ENCODE results near the gene DNAH11.
"Not testable (repeated sequence)": the region's sequence is repeated elsewhere in the genome, so short reads cannot be mapped to it uniquely, and the experiment has no call there.

The DNAH11 gene

DNA sequence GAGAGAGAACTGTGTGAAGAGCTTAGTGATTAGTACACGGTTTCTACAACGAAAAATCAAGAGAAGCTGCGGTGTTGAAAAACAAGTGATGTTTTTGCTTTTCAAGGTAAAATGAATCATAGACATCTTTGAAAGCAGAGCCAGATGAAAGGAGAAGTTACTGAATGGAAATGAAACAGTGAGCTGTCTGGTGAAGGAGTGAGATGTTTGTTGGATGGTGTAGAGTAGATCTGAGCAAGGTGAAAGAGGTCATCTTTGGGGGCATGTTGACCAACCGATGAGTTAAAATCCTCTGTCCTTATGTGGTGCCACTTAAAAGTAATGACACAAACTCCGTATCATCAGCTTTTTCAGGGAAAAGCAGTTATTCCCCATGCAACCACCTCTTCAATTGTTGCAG lies 225.4 kb downstream of the DNAH11 start:
- DNase-seq (ENCODE audit: insufficient read length, low spot score), result no peak
- FAIRE-seq, result no peak

DNA sequence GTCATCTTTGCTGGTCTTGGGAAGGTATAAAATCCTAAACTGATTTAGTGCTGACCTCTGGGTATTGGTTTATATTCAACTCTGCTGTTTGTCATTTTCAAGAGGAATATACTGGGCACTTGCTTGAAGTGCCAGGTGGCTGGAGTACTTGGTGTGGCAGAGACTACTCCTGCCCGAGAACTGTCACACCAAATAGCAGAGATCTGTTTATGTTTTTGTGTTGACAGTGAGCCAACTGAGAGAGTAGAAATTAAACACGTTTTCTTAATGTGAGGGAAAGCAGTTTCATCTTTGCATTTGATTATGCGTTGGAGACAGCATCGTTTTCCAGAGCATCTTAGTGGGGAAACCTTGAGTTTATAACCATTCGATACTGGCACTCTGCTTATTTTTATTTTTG lies 228.4 kb downstream of the DNAH11 start:
- no peak for FAIRE-seq

GRCh38 chr7:21771906-21772610 lies 229.2 kb downstream of the DNAH11 start:
- FAIRE-seq (no peak), DNase-seq (ENCODE audit: insufficient read length, low spot score) (no peak)

More for the DNA sequence above, 228.4 kb downstream of the DNAH11 start:
- no peak for DNase-seq (ENCODE audit: insufficient read length, low spot score)

- FAIRE-seq (no peak), DNase-seq (ENCODE audit: insufficient read length, low spot score) (no peak)
These were observed 230.5 kb downstream of the DNAH11 start for GRCh38 chr7:21773326-21773725.

DNA sequence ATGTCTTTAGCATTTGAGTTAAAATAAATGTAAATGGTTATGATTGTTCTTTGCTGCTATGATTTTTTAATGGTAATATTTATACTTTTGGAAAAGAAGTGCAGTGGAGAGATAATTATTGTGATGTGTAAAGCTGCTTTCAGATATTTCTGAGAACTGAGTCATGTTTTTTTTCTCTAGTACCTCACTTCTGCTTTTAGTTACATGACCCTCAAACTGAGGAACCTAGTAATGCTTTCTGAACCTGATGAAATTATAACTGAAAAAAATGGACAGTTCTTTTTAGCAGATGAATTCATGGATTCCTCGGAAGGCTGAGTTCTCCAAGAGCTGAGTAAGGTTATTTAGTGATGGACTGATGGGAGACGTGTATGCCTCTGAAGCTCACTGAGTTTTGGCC lies 235.1 kb downstream of the DNAH11 start:
- no peak for FAIRE-seq

DNA sequence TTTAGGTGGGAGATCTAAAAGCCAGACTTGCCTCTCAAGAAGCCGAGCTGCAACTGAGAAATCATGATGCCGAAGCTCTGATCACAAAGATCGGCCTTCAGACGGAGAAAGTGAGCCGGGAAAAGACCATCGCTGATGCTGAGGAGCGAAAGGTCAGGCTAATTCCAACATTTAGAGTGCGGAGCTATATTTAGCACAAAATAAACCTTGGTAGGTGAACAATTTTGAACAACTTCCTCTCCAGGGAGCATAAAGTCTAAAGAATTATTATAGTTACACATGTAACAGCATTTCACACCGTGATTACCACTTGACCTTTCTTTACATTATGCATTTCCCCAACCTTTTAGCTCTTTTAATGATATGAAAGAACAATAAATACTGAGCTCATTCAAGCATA lies 236.1 kb downstream of the DNAH11 start:
- FAIRE-seq, result no peak

More for the DNA sequence above, 235.1 kb downstream of the DNAH11 start:
- DNase-seq (ENCODE audit: insufficient read length, low spot score), result no peak

DNA sequence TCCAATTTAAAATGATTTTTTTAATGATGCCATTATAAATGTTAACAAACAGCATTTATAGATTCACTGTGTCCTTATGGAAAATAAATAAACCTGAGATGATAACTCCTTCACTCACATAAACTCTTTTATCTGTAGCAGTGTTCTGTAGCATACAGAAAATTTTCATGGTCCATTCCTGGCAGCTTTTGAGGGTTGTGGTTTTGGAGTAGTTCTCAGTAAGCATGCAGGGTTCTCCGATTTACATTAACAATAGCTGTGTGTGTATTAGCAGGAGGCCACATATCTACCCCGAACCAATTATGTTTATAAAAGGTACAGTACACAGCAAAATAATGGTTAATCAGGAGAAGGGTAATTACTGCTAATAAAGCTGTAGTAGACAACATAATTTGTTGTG lies 240.2 kb downstream of the DNAH11 start:
- FAIRE-seq (no peak), DNase-seq (ENCODE audit: insufficient read length, low spot score) (no peak)

More for the DNA sequence above, 236.1 kb downstream of the DNAH11 start:
- no peak for DNase-seq (ENCODE audit: insufficient read length, low spot score)

- FAIRE-seq, result no peak
- DNase-seq (ENCODE audit: insufficient read length, low spot score), result no peak
These were observed 242.2 kb downstream of the DNAH11 start for GRCh38 chr7:21784989-21785388.

DNA sequence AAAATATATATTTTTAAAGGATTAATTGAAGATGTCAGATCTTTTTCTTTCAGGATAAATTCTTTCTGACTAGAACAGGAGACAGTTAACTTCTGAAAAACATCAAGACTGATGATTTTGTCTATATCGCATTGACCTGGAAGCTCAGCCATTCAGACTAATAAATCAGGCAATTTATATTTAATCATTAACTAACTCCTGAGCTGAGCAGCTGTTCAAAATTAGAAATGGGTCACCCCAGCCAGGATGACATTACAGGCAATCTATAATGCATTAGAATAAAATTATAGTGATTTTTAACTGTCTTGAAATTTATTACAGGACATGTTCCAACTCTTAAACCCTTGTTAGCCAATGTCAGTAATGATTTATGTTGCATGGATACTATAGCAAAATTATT lies 263.0 kb downstream of the DNAH11 start:
- DNase-seq (ENCODE audit: insufficient read length, low spot score), result no peak
- no peak for FAIRE-seq

DNA sequence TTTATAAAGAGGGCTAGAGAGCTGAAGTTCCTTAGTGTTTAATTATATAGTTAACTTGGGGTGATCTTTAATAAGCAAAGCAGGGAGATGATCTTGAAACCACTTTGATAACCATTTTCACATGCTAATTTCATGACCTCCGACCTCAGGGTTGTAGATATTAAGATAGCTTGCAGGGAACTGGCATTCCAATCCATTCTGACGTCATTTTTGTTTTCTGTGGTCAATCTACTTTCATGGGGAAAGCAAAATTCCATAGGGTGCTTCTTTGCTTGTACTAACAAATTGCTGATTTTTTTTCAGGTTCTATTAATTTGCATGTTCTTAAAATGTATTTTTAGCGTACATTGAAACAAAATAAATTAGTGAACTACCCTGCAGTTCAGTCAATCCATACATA lies 263.5 kb downstream of the DNAH11 start:
- DNase-seq (ENCODE audit: insufficient read length, low spot score), result no peak
- FAIRE-seq, result no peak

DNA sequence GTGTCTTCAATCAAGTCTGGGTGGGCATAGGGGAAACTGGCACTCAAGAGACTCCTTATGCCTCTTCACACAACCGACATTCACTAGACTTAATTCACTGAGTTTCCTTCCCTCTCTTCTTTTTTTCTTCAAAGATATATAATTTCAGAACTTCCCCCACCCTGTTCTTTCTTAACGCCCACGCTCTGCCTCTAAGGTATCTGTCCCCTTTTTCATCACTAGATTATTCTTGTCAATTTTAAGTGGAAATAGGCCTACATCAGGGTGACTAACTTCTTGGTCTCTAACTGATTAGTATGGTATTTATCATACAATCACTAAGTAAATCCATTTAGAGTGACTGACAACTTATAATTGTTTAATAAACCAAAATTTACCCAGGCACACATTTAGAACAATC lies 276.2 kb downstream of the DNAH11 start:
- no peak for DNase-seq (ENCODE audit: insufficient read length, low spot score)
- no peak for FAIRE-seq

DNA sequence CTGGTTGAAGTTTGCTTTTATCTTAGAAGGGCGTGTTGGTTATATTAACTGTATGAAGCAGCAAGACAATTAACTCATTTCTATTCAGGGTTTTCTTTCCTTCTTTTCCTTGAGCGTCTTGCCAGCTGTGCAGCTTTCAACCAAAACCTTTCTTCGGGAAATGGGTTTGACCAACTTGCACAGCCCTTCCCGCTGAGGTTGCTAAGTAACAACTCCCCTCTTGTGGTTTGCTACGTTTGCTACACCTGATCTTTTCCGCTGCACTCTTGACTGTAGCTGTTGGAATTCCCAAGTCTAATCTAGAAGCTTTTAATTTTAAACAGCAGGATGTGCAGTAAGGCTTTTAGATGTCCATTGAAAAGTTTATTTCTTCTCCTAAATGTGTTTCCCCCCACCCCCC lies 286.0 kb downstream of the DNAH11 start:
- FAIRE-seq, result no peak
- DNase-seq (ENCODE audit: insufficient read length, low spot score), result no peak

DNA sequence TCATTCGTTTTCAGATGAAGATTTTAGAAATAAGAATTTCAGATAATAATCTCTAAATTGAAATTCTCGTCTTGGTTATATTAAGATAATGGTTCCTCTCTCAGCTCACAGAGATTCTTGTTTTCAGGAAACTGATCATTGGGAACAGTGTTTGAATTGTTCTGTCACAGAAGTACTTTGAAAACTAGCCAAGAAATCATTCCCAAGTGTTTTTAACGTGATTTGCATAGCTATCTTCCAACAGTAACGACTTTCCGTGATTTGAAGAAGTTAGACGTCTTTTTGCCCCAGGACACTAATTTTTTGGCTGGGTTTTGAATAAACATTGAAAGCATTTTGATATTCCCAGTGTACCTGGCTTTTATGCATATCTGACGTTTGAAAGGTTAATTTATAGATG lies 286.9 kb downstream of the DNAH11 start:
- no peak for FAIRE-seq
- no peak for DNase-seq (ENCODE audit: insufficient read length, low spot score)

DNA sequence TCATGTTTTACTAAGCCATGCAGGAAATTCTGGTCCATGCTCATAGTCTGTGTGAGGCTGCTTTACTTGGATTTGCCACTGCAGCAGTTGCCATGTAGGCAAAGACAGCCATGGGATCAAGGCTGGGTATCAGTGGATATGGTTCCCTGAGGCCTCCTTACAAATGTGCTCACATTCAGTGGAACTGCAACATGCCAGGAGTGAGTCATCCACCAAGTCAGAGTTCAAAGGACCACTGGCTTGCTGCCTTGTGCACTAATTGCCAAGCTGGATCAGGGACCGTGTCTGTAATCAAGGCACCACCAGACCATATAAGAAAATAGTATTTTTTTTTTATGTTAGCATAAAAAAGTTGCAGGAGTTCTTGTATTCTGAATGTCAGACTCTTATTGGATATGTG lies 301.9 kb downstream of the DNAH11 start:
- no peak for FAIRE-seq
- DNase-seq (ENCODE audit: insufficient read length, low spot score), result no peak

- FAIRE-seq (no peak), DNase-seq (ENCODE audit: insufficient read length, low spot score) (no peak)
These were observed 307.9 kb downstream of the DNAH11 start for GRCh38 chr7:21850531-21851285.

DNA sequence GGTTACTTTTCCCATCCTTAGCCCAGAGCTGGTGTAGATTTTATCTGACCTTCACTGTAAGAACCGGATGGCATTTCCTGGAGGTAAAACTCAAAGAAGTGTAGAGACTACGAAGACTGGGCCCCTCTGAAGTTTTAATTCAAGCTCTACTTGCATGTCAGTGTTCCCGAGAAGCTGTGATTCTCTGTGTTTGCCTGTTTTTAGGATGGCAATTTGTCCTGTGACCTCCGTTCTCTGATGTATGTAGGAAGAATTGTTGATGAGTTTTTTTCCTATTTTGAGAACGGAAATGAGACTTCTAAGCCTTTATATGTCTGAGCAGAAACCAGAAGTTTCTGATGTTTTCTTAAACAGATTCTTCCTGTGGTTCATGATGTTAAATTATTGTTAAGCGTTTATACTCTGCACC lies 308.7 kb downstream of the DNAH11 start:
- DNase-seq (ENCODE audit: insufficient read length, low spot score), result no peak
- no peak for FAIRE-seq

- DNase-seq (ENCODE audit: insufficient read length, low spot score); FAIRE-seq: not testable (repeated sequence)
These were observed 322.9 kb downstream of the DNAH11 start for GRCh38 chr7:21865631-21866204.

DNA sequence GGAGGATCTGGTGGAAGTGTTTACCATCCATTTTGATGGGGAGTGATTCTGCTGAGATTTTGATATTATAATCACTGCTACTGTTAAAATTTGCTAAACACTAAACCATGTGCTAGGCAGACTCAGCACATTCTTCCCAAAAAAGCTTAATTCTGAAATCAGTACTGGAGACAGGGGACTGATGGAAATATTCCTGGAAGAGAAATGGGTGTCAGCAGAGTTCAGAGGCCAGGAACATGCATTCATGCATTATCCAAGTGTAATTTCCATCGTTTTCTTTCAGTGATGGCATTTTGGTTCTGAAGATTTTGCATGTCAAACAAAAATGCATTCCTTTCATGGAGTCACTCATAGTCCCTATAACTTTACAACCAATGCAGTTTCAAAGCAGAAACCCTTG lies 323.9 kb downstream of the DNAH11 start:
- DNase-seq (ENCODE audit: insufficient read length, low spot score), result no peak
- no peak for FAIRE-seq

DNA sequence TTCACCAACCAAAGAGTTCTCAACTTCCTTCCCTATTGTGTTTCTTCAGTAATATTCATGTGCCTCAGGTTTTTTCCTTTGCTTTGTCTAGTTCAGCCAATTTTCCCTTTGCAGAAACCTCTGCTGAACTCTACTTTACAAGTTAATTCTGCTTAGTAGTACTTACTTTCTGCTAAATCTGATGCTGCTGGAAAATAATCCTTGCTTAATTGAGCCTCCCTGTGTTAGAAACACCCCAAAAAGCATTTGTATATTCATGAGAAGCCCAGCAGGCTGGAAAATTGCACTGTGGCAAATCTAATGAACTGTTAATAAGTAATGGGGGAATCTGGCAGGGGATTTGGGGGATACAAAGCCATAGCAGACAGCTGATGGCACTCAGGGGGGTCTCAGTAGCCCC lies 324.4 kb downstream of the DNAH11 start:
- DNase-seq (ENCODE audit: insufficient read length, low spot score) (no peak), FAIRE-seq (no peak)

GRCh38 chr7:21867816-21868575 lies 325.2 kb downstream of the DNAH11 start:
- DNase-seq (ENCODE audit: insufficient read length, low spot score) (no peak), FAIRE-seq (no peak)

GRCh38 chr7:21868576-21868850 lies 325.7 kb downstream of the DNAH11 start:
- no peak for FAIRE-seq
- no peak for DNase-seq (ENCODE audit: insufficient read length, low spot score)

Measured in GM19239 (cell line).